Osteoblast (primary cell): ENCODE results near the gene MED17. TPM values are rescaled to one million over a fixed set of nuclear protein-coding genes. Genes with fewer than 3 reads are reported as not detected.
"Not testable (repeated sequence)": the region's sequence is repeated elsewhere in the genome, so short reads cannot be mapped to it uniquely, and the experiment has no call there.

Experiments used
- DNase-seq: peaks from one replicate; pipeline ENCODE4 v3.0.0; 2011; ENCODE audit warnings: low spot score, mixed read lengths; ENCODE audit not compliant: insufficient read length; ENCODE audit errors: missing footprints
- H2AFZ ChIP-seq: 2 replicates; pipeline ENCODE4 v1.6.0; 2011; ENCODE audit warnings: mild to moderate bottlenecking, low read length
- H3K27ac ChIP-seq: 2 replicates; pipeline ENCODE4 v1.5.1; 2011; ENCODE audit warnings: mild to moderate bottlenecking, low read depth, low read length, moderate library complexity
- H3K27me3 ChIP-seq: 2 replicates; pipeline ENCODE4 v1.6.0; 2012; ENCODE audit warnings: mild to moderate bottlenecking, control low read depth, inconsistent platforms, low read length, moderate library complexity; ENCODE audit not compliant: insufficient read depth
- H3K36me3 ChIP-seq: 2 replicates; pipeline ENCODE4 v1.5.1; 2011; ENCODE audit warnings: mild to moderate bottlenecking, low read length, control low read depth, moderate library complexity; ENCODE audit not compliant: insufficient read depth
- H3K4me1 ChIP-seq: 2 replicates; pipeline ENCODE4 v1.5.1; 2011; ENCODE audit warnings: mild to moderate bottlenecking, low read length, control low read depth, moderate library complexity; ENCODE audit not compliant: insufficient read depth
- H3K4me2 ChIP-seq: 2 replicates; pipeline ENCODE4 v1.6.0; 2011; ENCODE audit warnings: mild to moderate bottlenecking, low read length; ENCODE audit not compliant: insufficient read depth
- H3K4me3 ChIP-seq: fragments of 200-600 bp; sonication (generic); 3 replicates; pipeline ENCODE4 v1.5.1; 2012; ENCODE audit warnings: mild to moderate bottlenecking, low read length, inconsistent platforms; ENCODE audit not compliant: insufficient read depth
- H3K79me2 ChIP-seq: 2 replicates; pipeline ENCODE4 v1.6.0; 2012; ENCODE audit warnings: mild to moderate bottlenecking, low read length, control low read depth, inconsistent platforms; ENCODE audit not compliant: insufficient read depth
- H3K9me3 ChIP-seq: 2 replicates; pipeline ENCODE4 v1.5.1; 2011; ENCODE audit warnings: low read depth, low read length, control low read depth
- H4K20me1 ChIP-seq: 2 replicates; pipeline ENCODE4 v1.6.0; 2012; ENCODE audit warnings: mild to moderate bottlenecking, low read length, control low read depth; ENCODE audit not compliant: insufficient read depth
- CTCF ChIP-seq: IDR thresholded peaks from 2 replicates; pipeline ENCODE4 v1.5.1; 2011; ENCODE audit warnings: mild to moderate bottlenecking, low read depth, low read length, moderate library complexity; ENCODE audit errors: extremely low read depth
- total RNA-seq: library from RNA; depleted of rRNA; stranded (reverse); fragments of >200 nt; gene quantifications from 2 replicates; pipeline ENCODE4 v1.2.3, GENCODE V29; 2012

Gene MED17
- total RNA-seq, 1 donor: 32.6 TPM

- no peaks in the 10 kb centered on the region for H4K20me1 ChIP-seq
- no peak overlapping the region for H3K4me2 ChIP-seq
Observed at GRCh38 chr11:93772123-93772522, 12.0 kb upstream of the MED17 start.

GRCh38 chr11:93773045-93773477, 11.0 kb upstream of the MED17 start:
- Histone ChIP-seq H3K4me3 (no peak overlapping the region), H2AFZ (no peak overlapping the region), H3K27me3 (no peaks in the 10 kb centered on the region), H3K4me1 (no peaks in the 10 kb centered on the region), H3K27ac (no peak overlapping the region), H3K79me2 (no peaks in the 10 kb centered on the region), H4K20me1 (no peaks in the 10 kb centered on the region), H3K4me2 (no peak overlapping the region), H3K36me3 (no peaks in the 10 kb centered on the region), H3K9me3 (no peaks in the 10 kb centered on the region)
- TF ChIP-seq CTCF: no peak
- DNase-seq: no peak

More at GRCh38 chr11:93772123-93772522, 12.0 kb upstream of the MED17 start:
- H3K4me3 ChIP-seq: no peak overlapping the region
- no peaks in the 10 kb centered on the region for H3K36me3 ChIP-seq
- no peaks in the 10 kb centered on the region for H3K27me3 ChIP-seq
- no peak overlapping the region for H2AFZ ChIP-seq
- H3K79me2 ChIP-seq: no peaks in the 10 kb centered on the region
- DNase-seq: no peak
- no peak overlapping the region for H3K27ac ChIP-seq
- H3K9me3 ChIP-seq: no peaks in the 10 kb centered on the region
- no peak for TF ChIP-seq CTCF
- H3K4me1 ChIP-seq: no peaks in the 10 kb centered on the region

- DNase-seq: no peak
- Histone ChIP-seq H3K79me2 (no peaks in the 10 kb centered on the region), H3K27ac (no peak overlapping the region), H3K4me3 (no peak overlapping the region), H3K4me1 (no peaks in the 10 kb centered on the region), H3K27me3 (no peaks in the 10 kb centered on the region), H2AFZ (no peak overlapping the region), H3K36me3 (no peaks in the 10 kb centered on the region), H3K4me2 (no peak overlapping the region), H4K20me1 (no peaks in the 10 kb centered on the region), H3K9me3 (no peaks in the 10 kb centered on the region)
- TF ChIP-seq CTCF: no peak
Observed at GRCh38 chr11:93773601-93774200, 10.4 kb upstream of the MED17 start.

GRCh38 chr11:93774560-93774959, 9.5 kb upstream of the MED17 start:
- not testable (repeated sequence) for H3K36me3 ChIP-seq, H3K4me3 ChIP-seq, H3K27ac ChIP-seq, H2AFZ ChIP-seq, H3K4me1 ChIP-seq, H3K79me2 ChIP-seq, H3K4me2 ChIP-seq, H3K9me3 ChIP-seq, H3K27me3 ChIP-seq, DNase-seq, H4K20me1 ChIP-seq
